GM13976 (cell line): ENCODE measurements around the gene EPHA6.
"Not testable (repeated sequence)": the region's sequence is repeated elsewhere in the genome, so short reads cannot be mapped to it uniquely, and the experiment has no call there.

Experiments
- DNase-seq: peaks from one replicate; pipeline ENCODE4 v3.0.0; 2012; ENCODE audit warnings: low spot score
- CTCF ChIP-seq: IDR thresholded peaks from 2 replicates; pipeline ENCODE4 v1.5.1; 2012; ENCODE audit warnings: borderline replicate concordance, mild to moderate bottlenecking; ENCODE audit not compliant: insufficient read depth; ENCODE audit errors: extremely low read depth, missing control alignments, control extremely low read depth
- in situ Hi-C: fragments of 300-500 bp; cut with MboI; formaldehyde crosslinking; loops from one replicate; pipeline ENCODE4 v1.12.0; 2022; ENCODE audit warnings: low sequenced_read_pairs, mixed read lengths, inconsistent platforms; ENCODE audit not compliant: unreplicated experiment

Gene EPHA6

GRCh38 chr3:96877510-96877909 lies 63.1 kb downstream of the EPHA6 start:
- in situ Hi-C loops, result no loop called here
- TF ChIP-seq CTCF, result no peak

GRCh38 chr3:96900031-96900430 lies 85.6 kb downstream of the EPHA6 start:
- no peak for DNase-seq
- TF ChIP-seq CTCF, result no peak
- in situ Hi-C loops, result no loop called here

More at GRCh38 chr3:96877510-96877909, 63.1 kb downstream of the EPHA6 start:
- DNase-seq, result no peak

- in situ Hi-C loops, result no loop called here
- DNase-seq, result no peak
- TF ChIP-seq CTCF, result no peak
Measured at GRCh38 chr3:96900566-96900965, 86.2 kb downstream of the EPHA6 start.

GRCh38 chr3:96915445-96915844 lies 101.1 kb downstream of the EPHA6 start:
- no peak for DNase-seq
- TF ChIP-seq CTCF, result no peak
- in situ Hi-C loops, result no loop called here

- no peak for DNase-seq
- in situ Hi-C loops, result no loop called here
- TF ChIP-seq CTCF, result no peak
Measured at GRCh38 chr3:96931119-96931862, 116.9 kb downstream of the EPHA6 start.

GRCh38 chr3:96942131-96942530 lies 127.7 kb downstream of the EPHA6 start:
- DNase-seq, in situ Hi-C loops: not testable (repeated sequence)

- in situ Hi-C loops, result no loop called here
- TF ChIP-seq CTCF, result no peak
- DNase-seq, result no peak
Measured at GRCh38 chr3:96958856-96959255, 144.5 kb downstream of the EPHA6 start.
